Upper lobe of right lung (tissue), 1 donor: ENCODE data around the gene PIP4K2A. TPM values are rescaled to one million over a fixed set of nuclear protein-coding genes. Genes with fewer than 3 reads are reported as not detected.

ENCODE experiments used
- ATAC-seq: fragments of 200-7000 bp; cut with Tn5 transposase; one replicate; pipeline ENCODE4 v1.9.1; 2020; ENCODE audit warnings: mild to moderate bottlenecking, moderate library complexity
- DNase-seq: peaks from one replicate; pipeline ENCODE4 v3.0.0-alpha.2; 2020
- H3K27ac ChIP-seq: fragments of 200-600 bp; one replicate; pipeline ENCODE4 v1.8.0; 2022
- H3K27me3 ChIP-seq: fragments of 200-600 bp; one replicate; pipeline ENCODE4 v1.8.0; 2022; ENCODE audit warnings: mild to moderate bottlenecking
- H3K36me3 ChIP-seq: fragments of 200-600 bp; one replicate; pipeline ENCODE4 v1.8.0; 2022
- H3K4me1 ChIP-seq: fragments of 200-600 bp; one replicate; pipeline ENCODE4 v1.8.0; 2022
- H3K4me3 ChIP-seq: fragments of 200-600 bp; one replicate; pipeline ENCODE4 v1.8.0; 2022; ENCODE audit warnings: mild to moderate bottlenecking
- H3K9me3 ChIP-seq: fragments of 200-600 bp; one replicate; pipeline ENCODE4 v1.8.0; 2022
- intact Hi-C: fragments of 100-400 bp; cut with DNase I; formaldehyde crosslinking; loops from one replicate; pipeline ENCODE4 v1.11.0; 2022
- total RNA-seq: library from RNA; stranded (reverse); fragmentation: NEBNext Ultra II Directional; extraction: Animal tissue kit (Norgen Biotek cat#: 25700); gene quantifications from one replicate; pipeline ENCODE4 v1.2.1, GENCODE V29; 2021
- TF ChIP-seq, protein P1 (sequence below): fragments of 200-600 bp; IDR thresholded peaks from one replicate; pipeline ENCODE4 v1.8.0; 2022; ENCODE audit warnings: antibody characterized with exemption
- donor health status: DM: no; HTN: yes; CAD: no; lungs with severe emphysema.

The PIP4K2A gene
- total RNA-seq, 1 donor from 2014 or later = 61.2 TPM

DNA sequence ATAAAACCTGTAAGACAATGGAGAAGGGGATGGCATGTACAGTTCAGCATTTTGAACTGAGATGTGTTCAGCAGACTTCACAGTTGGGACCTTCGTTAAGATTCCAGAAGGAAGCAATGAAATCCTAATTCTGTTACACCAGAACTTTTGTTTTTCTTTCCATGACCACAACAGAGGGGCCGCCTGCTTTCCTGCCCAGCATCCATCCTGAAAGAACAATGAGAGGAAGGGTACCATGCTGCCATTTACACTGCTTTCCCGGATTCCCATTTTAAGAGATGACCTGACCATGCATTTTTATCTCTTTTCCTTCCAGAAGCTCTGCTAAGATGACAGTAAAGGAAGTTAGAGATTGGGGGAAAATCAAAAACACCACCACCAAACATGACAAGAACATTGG, 92.7 kb downstream of the PIP4K2A start:
- intact Hi-C loops = no loop called here
- DNase-seq (no peak), ATAC-seq (no peak)
- no peak overlapping the region for H3K4me3 ChIP-seq
- no peaks in the 10 kb centered on the region for H3K9me3 ChIP-seq
- H3K27ac ChIP-seq = no peak overlapping the region
- peaks cover 85% of the 10 kb centered on the region for H3K4me1 ChIP-seq
- no peaks in the 10 kb centered on the region for H3K27me3 ChIP-seq
- H3K36me3 ChIP-seq = no peaks in the 10 kb centered on the region
- TF ChIP-seq, protein P1, sequence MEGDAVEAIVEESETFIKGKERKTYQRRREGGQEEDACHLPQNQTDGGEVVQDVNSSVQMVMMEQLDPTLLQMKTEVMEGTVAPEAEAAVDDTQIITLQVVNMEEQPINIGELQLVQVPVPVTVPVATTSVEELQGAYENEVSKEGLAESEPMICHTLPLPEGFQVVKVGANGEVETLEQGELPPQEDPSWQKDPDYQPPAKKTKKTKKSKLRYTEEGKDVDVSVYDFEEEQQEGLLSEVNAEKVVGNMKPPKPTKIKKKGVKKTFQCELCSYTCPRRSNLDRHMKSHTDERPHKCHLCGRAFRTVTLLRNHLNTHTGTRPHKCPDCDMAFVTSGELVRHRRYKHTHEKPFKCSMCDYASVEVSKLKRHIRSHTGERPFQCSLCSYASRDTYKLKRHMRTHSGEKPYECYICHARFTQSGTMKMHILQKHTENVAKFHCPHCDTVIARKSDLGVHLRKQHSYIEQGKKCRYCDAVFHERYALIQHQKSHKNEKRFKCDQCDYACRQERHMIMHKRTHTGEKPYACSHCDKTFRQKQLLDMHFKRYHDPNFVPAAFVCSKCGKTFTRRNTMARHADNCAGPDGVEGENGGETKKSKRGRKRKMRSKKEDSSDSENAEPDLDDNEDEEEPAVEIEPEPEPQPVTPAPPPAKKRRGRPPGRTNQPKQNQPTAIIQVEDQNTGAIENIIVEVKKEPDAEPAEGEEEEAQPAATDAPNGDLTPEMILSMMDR = no peak

DNA sequence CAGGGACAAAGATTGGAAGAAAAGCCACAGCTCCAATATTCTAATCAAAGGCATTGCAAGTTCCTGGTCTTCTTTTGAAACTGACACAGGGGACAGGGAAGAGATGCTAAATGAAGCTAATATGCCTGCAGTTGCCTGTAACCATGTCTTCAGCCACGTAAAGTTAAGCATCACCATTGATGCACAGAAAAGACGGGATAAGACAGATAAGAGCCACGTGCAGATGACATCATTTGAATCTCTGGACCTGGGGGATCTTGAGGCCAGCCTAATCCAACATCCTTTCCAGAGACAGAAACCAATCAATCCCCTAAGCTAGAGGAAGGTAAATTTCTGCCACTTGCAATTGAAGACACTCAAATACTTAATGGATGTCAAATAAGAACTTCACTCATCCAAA, 93.4 kb downstream of the PIP4K2A start:
- Histone ChIP-seq H3K4me3 (no peak overlapping the region), H3K27me3 (no peaks in the 10 kb centered on the region), H3K27ac (peak overlapping the region; percentile 27), H3K9me3 (no peaks in the 10 kb centered on the region), H3K36me3 (no peaks in the 10 kb centered on the region), H3K4me1 (peaks cover 93% of the 10 kb centered on the region)
- ATAC-seq (no peak), DNase-seq (no peak)
- TF ChIP-seq, protein P1 = no peak
- intact Hi-C loops = no loop called here

DNA sequence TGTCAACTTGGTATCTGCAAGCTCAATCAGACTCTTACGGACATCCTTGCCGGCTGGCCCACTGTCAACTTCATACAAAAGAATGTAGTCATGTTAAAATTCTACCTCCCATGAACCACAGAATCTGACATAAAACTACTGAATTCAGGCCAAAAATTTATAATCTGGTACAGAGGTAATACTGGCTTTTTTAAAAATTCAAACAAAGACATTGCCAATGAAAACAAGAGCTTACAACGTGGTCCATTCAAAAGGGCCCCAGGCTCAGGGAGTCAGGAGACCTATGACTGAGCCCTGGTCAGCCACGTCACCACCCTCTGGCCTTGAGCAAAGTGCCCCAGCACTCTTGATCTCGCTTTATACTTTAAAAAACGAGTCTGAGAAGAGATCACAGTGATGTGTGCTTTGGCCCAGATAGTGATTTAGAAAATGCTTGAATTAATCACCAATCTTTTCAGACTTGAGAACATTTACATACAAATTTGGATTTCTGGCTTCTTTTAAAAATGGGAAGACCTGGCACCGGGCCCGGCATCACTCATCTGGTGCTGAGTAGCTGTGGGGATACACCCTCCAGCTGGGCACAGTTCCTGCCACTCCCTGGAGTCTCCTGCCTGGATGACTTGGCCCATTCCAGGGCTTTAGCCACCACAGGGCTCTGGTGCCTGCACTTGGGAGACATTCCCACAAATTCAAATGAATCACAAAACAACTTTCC, 94.1 kb downstream of the PIP4K2A start:
- intact Hi-C loops = no loop called here
- Histone ChIP-seq H3K4me3 (no peak overlapping the region), H3K27me3 (no peaks in the 10 kb centered on the region), H3K36me3 (no peaks in the 10 kb centered on the region), H3K9me3 (no peaks in the 10 kb centered on the region), H3K4me1 (peaks cover 96% of the 10 kb centered on the region), H3K27ac (peak overlapping the region; percentile 27)
- ATAC-seq (peak; percentile 50), DNase-seq (no peak)
- TF ChIP-seq, protein P1 = no peak

DNA sequence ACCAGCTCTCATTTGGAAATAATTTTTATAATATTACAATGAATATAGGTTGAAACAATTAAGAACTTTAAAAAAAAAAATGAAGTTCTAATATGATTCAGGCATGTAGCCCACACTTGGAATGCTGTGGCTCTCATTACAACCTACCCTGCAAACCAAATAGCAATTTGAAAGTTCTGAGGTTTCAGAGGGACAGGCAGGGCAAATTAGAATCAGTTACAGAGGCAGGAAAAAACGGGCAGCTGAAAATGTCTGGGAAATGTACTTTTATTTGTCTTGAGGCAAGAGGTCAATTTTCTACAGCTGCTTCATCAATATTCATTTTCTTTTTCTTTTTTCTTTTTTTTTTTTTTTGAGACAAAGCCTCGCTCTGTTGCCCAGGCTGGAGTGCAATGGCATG, 95.3 kb downstream of the PIP4K2A start:
- Histone ChIP-seq H3K36me3 (no peaks in the 10 kb centered on the region), H3K9me3 (no peaks in the 10 kb centered on the region), H3K4me3 (no peak overlapping the region), H3K27me3 (no peaks in the 10 kb centered on the region), H3K27ac (no peak overlapping the region), H3K4me1 (peaks cover 90% of the 10 kb centered on the region)
- ATAC-seq = no peak
- DNase-seq = no peak
- intact Hi-C loops = loop anchor here (10.0 kb wide), 1 partner anchor 96 kb away; the partner anchor contains the start of gene PIP4K2A
- TF ChIP-seq, protein P1 = no peak

DNA sequence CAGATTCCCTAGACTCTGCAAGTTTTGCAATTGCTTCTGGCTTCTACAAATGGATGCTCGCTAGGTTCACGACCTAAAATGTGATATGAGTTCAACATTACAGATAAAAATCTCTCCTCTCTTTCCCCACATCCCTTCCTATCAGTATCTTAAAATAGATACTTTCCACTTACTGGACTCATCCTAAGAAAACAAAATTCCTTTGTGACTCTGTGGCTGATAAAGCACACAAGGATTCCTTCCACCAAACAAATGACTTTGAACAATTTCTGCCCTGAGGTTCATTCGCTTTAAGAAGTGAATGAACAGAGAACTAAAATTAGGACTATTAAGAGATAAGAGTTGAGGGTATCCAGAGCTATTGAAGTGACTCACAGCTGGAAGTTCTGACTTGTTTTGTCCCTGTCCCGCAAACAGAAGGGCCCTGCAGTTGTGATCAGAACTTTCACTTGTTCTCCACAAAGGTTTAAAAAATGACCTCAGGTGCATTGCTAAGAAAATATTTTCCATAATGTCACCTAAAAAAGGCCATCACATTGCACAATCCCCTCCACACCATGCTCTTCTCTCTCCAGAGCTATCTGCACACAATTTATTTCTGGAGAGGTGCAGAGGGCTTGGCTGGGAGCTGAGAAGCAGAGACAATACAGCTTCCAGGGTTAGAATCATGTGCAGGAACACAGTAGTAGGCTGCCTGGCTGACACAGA, 96.1 kb downstream of the PIP4K2A start:
- Histone ChIP-seq H3K9me3 (no peaks in the 10 kb centered on the region), H3K4me1 (peaks cover 82% of the 10 kb centered on the region), H3K4me3 (no peak overlapping the region), H3K36me3 (no peaks in the 10 kb centered on the region), H3K27me3 (no peaks in the 10 kb centered on the region), H3K27ac (peak overlapping the region; percentile 7)
- intact Hi-C loops = loop anchor here (10.0 kb wide), 1 partner anchor 97 kb away; the partner anchor contains the start of gene PIP4K2A
- no peak for ATAC-seq
- no peak for DNase-seq
- TF ChIP-seq, protein P1 = no peak
